HTR-8/SVneo (cell line): ENCODE data around the gene CYP21A2.
"Not testable (repeated sequence)": the region's sequence is repeated elsewhere in the genome, so short reads cannot be mapped to it uniquely, and the experiment has no call there.

Source experiments
- DNase-seq: peaks from one replicate; pipeline ENCODE4 v3.0.0; 2011; ENCODE audit warnings: low spot score, mixed read lengths; ENCODE audit not compliant: insufficient read length
- FAIRE-seq: peaks from 2 replicates; lab custom pipeline; 2011; peaks lifted over from hg19 to GRCh38; lab: Jason Lieb, UNC

Gene CYP21A2

GRCh38 chr6:32037598-32038524, at the start of gene CYP21A2:
CYP21A2 (plus strand) TSS chr6:32038415; CDS start chr6:32038423, 8 bp downstream.
- FAIRE-seq, DNase-seq: not testable (repeated sequence)

- FAIRE-seq, DNase-seq: not testable (repeated sequence)
These were observed 48.9 kb upstream of the CYP21A2 start for GRCh38 chr6:31989363-31989762.

GRCh38 chr6:31994421-31994820, 43.8 kb upstream of the CYP21A2 start:
- DNase-seq, FAIRE-seq: not testable (repeated sequence)

GRCh38 chr6:31996385-31996784, 41.8 kb upstream of the CYP21A2 start:
- FAIRE-seq, result not testable (repeated sequence)

DNA sequence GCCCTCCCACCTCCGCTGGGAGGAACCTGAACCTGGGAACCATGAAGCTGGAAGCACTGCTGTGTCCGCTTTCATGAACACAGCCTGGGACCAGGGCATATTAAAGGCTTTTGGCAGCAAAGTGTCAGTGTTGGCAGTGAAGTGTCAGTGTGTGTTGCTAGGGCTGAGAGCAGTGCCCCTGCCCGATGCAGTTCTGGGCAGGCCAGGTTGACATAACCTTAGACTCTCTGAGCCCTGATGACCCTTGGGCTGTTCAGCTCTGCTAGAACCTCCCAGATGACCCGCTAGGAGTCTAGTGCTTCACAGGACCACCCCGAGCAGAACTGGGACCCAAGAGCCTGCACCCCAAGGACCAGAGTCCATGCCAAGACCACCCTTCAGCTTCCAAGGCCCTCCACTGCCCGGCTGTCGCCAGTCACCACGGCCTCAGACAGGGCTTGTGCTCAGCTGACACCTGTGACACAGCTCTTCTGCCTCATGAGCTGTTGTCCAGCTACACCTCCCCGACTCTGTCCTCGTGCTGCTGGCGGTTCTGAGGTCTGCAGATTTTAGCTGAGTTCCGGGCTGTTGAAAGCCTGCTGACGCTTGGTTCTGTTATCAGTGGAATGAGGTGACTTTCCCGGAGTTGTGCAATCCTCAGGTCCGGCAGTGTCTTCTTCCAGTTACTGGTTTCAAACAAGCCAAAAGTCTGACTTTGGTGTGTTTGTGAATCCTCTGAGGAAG, 35.5 kb upstream of the CYP21A2 start:
- not testable (repeated sequence) for FAIRE-seq, DNase-seq

More at GRCh38 chr6:31996385-31996784, 41.8 kb upstream of the CYP21A2 start:
- DNase-seq, result not testable (repeated sequence)

GRCh38 chr6:32003301-32003700, 34.9 kb upstream of the CYP21A2 start:
- FAIRE-seq, DNase-seq: not testable (repeated sequence)

DNA sequence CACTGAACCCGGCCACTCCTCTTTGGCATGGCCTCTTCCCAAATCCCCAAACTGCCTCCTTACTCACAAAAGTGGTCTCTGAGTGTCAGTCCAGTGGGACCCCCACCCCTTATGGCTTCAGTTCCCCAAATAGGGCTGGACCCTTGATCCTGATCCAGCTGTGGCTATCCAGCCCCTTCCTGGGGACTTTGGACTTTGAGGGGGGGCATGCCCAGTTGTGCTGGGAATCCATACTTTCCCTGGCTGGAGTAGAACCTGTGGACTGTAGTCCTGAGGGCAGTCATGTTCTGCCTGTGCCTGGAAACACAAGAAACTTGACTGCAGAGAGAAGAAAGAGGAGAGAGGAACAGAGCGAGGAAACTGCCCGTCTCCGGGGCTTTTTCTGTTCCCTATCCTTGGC, 33.8 kb upstream of the CYP21A2 start:
- FAIRE-seq, DNase-seq: not testable (repeated sequence)

DNA sequence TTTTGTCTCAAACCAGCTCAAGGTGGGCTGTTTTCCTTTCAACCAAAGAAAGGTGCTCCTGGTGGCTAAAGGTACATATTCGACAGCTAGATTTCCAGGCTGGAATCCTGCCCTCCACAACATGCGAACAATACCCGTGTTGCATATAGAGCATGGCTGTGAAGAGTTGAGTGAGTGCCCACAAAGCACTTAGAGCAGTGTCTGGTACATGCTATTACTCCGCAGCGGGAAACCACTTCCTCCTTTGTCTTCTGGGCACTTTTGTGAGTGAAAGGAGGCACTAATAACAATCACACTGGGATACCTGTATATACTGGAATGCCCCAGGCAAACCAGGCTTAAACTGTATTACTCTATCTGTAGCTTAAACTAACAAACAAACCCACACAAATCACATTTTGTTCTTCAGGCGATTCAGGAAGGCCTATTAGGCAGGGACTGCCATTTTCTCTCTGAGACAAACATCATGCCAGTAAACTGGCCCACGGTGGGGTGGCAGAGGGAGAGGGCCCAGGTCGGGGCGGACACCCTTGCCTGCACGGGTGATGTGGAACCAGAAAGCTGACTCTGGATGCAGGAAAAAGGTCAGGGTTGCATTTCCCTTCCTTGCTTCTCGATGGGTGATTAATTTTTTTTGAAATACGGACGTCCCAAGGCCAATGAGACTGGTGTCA, 33.2 kb upstream of the CYP21A2 start:
- not testable (repeated sequence) for DNase-seq, FAIRE-seq

- not testable (repeated sequence) for DNase-seq, FAIRE-seq
These were observed 32.7 kb upstream of the CYP21A2 start for GRCh38 chr6:32005538-32005880.

GRCh38 chr6:32005991-32006529, 32.2 kb upstream of the CYP21A2 start:
- not testable (repeated sequence) for DNase-seq, FAIRE-seq

GRCh38 chr6:32007086-32007485, 31.1 kb upstream of the CYP21A2 start:
- FAIRE-seq, DNase-seq: not testable (repeated sequence)

GRCh38 chr6:32008037-32008436, 30.2 kb upstream of the CYP21A2 start:
- FAIRE-seq, DNase-seq: not testable (repeated sequence)

- FAIRE-seq, DNase-seq: not testable (repeated sequence)
These were observed 29.6 kb upstream of the CYP21A2 start for GRCh38 chr6:32008616-32009015.

GRCh38 chr6:32009537-32009936, 28.7 kb upstream of the CYP21A2 start:
- not testable (repeated sequence) for FAIRE-seq, DNase-seq

DNA sequence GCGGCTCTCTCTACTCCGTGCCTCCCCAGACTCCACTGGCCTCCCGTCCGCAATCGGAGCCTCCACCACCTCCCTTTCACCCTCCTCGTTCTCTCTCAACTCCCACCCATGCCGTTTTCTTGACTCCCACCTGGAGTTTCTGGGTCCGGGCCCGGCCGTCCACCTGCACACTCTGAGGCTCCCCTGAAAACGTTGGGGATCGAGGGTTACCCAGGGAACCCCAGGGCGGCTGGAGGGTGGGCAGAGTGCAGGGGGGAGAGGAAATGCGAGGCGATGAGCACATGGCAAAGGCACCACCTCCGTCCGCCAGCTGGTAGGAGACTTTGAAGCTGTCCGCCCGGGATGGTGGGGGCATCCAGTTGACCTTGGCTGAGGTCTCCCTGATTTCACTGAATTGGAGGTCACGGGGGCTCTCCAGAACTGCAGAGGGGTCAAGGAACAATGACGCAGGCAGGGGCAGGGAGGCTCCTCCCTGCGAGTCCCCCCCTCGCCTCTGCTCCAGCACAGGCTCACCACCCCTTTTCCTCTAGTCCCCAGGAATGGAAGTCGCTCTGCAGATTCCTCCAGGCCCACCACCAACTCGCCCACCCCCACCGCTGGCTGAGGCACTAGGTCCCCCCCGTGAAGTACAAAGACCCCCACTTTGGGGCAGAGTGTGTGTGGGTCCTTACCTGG, 27.2 kb upstream of the CYP21A2 start:
- not testable (repeated sequence) for FAIRE-seq

DNA sequence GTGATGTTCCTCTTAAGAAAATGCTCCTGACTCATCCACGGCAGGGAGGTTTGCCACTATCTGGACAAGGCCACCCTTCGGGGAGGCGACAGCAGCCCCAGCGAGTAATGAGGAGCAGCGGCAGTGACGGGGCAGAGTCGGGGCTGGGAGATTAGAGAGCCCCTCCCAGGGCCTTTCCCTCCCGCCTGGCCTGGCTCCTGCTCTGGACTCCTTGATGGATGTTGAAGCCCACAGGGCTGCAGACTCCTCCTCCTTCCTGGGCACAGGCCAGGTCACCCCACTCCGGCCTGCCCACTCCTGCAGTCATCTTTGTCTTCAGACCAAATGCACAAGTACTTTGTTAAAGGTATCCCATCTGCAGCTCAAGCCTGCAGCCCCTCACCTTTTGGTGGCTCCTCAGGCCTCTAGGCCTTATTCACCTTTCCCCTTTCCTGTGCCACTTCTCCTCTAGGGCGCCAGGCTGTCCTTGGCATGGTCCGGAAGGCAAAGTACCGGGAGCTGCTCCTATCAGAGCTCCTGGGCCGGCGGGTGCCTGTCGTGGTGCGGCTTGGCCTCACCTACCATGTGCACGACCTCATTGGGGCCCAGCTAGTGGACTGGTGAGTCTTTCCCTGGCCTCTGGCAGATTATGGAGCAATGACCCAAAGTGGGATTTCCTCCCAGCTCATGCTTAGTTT, 25.1 kb upstream of the CYP21A2 start:
- not testable (repeated sequence) for DNase-seq, FAIRE-seq

More for the DNA sequence above, 27.2 kb upstream of the CYP21A2 start:
- not testable (repeated sequence) for DNase-seq

DNA sequence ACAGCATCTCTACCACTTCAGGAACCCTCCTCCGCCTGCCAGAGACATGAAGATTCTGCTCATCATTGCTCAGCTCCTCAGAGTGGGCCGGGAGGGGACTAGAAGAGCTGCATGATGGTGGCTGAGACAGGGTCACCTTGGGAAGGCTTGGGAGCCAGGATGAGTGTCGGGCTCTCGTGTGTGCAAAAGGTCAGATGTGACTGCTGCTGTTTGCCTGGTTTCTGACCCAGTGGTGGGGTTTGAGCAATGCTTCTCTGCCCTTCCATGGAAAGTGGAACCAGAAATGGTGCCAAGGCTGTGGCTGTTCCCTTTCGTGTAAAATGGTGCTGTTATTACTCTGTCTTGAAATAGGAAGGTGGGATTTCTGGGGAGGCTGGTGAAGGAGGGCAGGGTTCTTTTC, 24.5 kb upstream of the CYP21A2 start:
- peak; percentile 16 for FAIRE-seq
- DNase-seq, result not testable (repeated sequence)

DNA sequence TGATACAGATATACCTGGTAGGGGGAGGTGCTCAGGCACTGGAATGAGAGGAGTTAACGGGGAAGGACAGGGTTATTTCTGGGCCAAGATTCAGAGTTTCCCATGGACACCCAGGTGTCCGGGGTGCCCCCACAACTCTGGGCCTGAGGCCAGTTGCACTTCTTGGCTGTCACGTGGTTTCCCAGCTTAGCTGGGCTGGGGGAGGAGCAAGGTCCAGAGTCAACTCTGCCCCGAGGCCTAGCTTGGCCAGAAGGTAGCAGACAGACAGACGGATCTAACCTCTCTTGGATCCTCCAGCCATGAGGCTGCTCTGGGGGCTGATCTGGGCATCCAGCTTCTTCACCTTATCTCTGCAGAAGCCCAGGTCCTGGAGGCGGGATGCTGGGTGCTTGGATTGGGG, 23.7 kb upstream of the CYP21A2 start, which contains the start of gene C4B:
TSS of gene C4B (plus strand) at position 249 of the 400 bp plus-strand sequence. CDS start at position 300, 51 bp downstream.
- FAIRE-seq, DNase-seq: not testable (repeated sequence)
